Muscle of leg (tissue), 11 donors: ENCODE measurements around the gene CIAO3. TPM values are rescaled to one million over a fixed set of nuclear protein-coding genes. Genes with fewer than 3 reads are reported as not detected.

Experiments used
- DNase-seq: peaks from one replicate; pipeline ENCODE4 v3.0.0; 2013
- H3K27ac ChIP-seq: one replicate; pipeline ENCODE4 v1.5.1; 2013; ENCODE audit warnings: mild to moderate bottlenecking, low read length, control low read depth
- H3K27me3 ChIP-seq: one replicate; pipeline ENCODE4 v1.6.1; 2013; ENCODE audit warnings: low read length; ENCODE audit not compliant: control insufficient read depth, insufficient read depth
- H3K36me3 ChIP-seq: one replicate; pipeline ENCODE4 v1.6.1; 2013; ENCODE audit warnings: low read length; ENCODE audit not compliant: control insufficient read depth, insufficient read depth
- H3K4me1 ChIP-seq: one replicate; pipeline ENCODE4 v1.6.1; 2013; ENCODE audit warnings: low read length; ENCODE audit not compliant: control insufficient read depth, insufficient read depth
- H3K4me3 ChIP-seq: one replicate; pipeline ENCODE4 v1.5.1; 2013; ENCODE audit warnings: low read length, control low read depth
- H3K9me3 ChIP-seq: replicated peaks from 2 replicates; pipeline ENCODE4 v1.6.1; 2013; ENCODE audit warnings: low read depth, low read length; ENCODE audit not compliant: control insufficient read depth
- WGBS: methylation state at CpG from one replicate; pipeline ENCODE4 v1.1.5; 2013; ENCODE audit warnings: missing lambda C conversion rate; ENCODE audit not compliant: insufficient coverage; 5-methylcytosine and 5-hydroxymethylcytosine counted together
- polyA plus RNA-seq, 8 donors: library from polyadenylated mRNA; unstranded; fragments of 120-200 nt; gene quantifications; one replicate each; pipeline versions ENCODE4 v1.2.1 to v1.2.3, GENCODE V29; 2013; ENCODE audit warnings: inconsistent platforms in 1 of 8, low replicate concordance in 1 of 8; ENCODE audit not compliant: insufficient read length in 8 of 8, insufficient read depth in 1 of 8
- total RNA-seq: library from RNA; stranded (reverse); fragments of 120-200 nt; gene quantifications from one replicate; pipeline ENCODE4 v1.2.4, GENCODE V29; 2013

CIAO3 gene
- total and polyA plus RNA-seq, 9 donors: 14.3 to 19.6 (median 17.9) TPM

GRCh38 chr16:736936-737481 lies 3.8 kb downstream of the CIAO3 start:
- 91% methylated on average over 24 of the region's 29 CpGs for WGBS
- H3K36me3 ChIP-seq: peaks cover 63% of the 10 kb centered on the region
- no peak overlapping the region for H3K4me3 ChIP-seq
- no peaks in the 10 kb centered on the region for H3K9me3 ChIP-seq
- H3K27me3 ChIP-seq: no peaks in the 10 kb centered on the region
- no peak overlapping the region for H3K27ac ChIP-seq
- H3K4me1 ChIP-seq: peaks cover 14% of the 10 kb centered on the region
- no peak for DNase-seq

- H3K4me3 ChIP-seq: no peak overlapping the region
Observed at GRCh38 chr16:735982-736453, 4.8 kb downstream of the CIAO3 start.

GRCh38 chr16:734981-735881 lies 5.6 kb downstream of the CIAO3 start:
- Histone ChIP-seq H3K4me1 (peaks cover 8% of the 10 kb centered on the region), H3K27ac (no peak overlapping the region), H3K27me3 (no peaks in the 10 kb centered on the region), H3K36me3 (peaks cover 79% of the 10 kb centered on the region), H3K9me3 (no peaks in the 10 kb centered on the region), H3K4me3 (no peak overlapping the region)
- 89% methylated on average over 24 of the region's 25 CpGs for WGBS
- DNase-seq: no peak

More at GRCh38 chr16:735982-736453, 4.8 kb downstream of the CIAO3 start:
- H3K4me1 ChIP-seq: peaks cover 10% of the 10 kb centered on the region
- H3K9me3 ChIP-seq: no peaks in the 10 kb centered on the region
- H3K27me3 ChIP-seq: no peaks in the 10 kb centered on the region
- H3K27ac ChIP-seq: no peak overlapping the region
- H3K36me3 ChIP-seq: peaks cover 72% of the 10 kb centered on the region
- WGBS: 87% methylated on average over 13 of the region's 13 CpGs
- DNase-seq: no peak

- Histone ChIP-seq H3K27ac (no peak overlapping the region), H3K36me3 (peaks cover 81% of the 10 kb centered on the region), H3K4me3 (no peak overlapping the region), H3K4me1 (no peaks in the 10 kb centered on the region), H3K9me3 (no peaks in the 10 kb centered on the region), H3K27me3 (peaks cover 2% of the 10 kb centered on the region)
- WGBS: 92% methylated on average over 45 of the region's 49 CpGs
- no peak for DNase-seq
Observed at GRCh38 chr16:734208-734980, 6.4 kb downstream of the CIAO3 start.

DNA sequence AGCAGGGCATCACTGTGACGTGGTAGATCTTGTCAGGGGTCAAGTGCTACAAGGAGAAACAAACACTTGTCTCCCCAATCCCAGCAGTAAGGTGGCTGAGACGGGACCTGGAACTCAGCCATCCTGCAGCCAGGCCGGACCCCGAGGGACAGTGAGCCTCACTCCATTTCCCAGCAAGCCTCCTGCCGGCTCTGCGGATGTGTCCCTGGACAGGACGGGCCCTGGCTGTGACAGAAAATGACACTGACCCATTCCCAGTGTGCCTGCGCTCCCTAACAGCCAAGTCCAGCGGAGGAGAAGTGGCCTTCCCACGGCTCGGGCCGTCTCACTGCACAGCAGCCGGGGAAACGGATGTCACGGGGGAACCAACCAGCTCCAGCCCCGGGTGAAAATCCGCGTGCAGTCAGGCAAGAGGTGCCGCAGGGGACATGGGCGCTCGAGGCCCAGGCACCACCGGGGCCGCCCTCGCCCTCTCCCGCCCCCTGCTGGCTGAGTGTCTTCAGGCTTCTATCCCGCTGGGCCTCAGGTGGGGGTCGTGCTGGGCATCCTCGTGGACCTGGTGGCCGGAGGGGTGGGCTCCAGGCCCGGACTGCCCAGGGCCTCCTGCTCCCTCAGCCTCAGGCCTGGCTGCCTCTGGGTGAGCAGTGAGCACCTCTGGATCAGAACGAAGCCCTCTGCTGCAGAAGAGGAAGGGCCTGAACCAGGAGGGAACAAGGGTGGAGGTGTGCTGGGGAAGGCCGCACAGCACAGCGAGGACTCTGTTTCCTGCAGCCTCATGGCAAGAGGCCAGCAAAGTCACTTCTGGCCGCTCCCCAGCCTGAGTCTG lies 7.2 kb downstream of the CIAO3 start:
- WGBS: 72% methylated on average over 33 of the region's 34 CpGs
- H3K9me3 ChIP-seq: no peaks in the 10 kb centered on the region
- no peak for DNase-seq

GRCh38 chr16:732936-733335 lies 7.9 kb downstream of the CIAO3 start:
- peaks cover 75% of the 10 kb centered on the region for H3K36me3 ChIP-seq
- WGBS: 94% methylated on average over 11 of the region's 13 CpGs
- no peak for DNase-seq
- H3K27ac ChIP-seq: no peak overlapping the region
- H3K27me3 ChIP-seq: peaks cover 15% of the 10 kb centered on the region
- peaks cover 4% of the 10 kb centered on the region for H3K4me1 ChIP-seq
- no peaks in the 10 kb centered on the region for H3K9me3 ChIP-seq
- H3K4me3 ChIP-seq: no peak overlapping the region

More for the DNA sequence above, 7.2 kb downstream of the CIAO3 start:
- peaks cover 1% of the 10 kb centered on the region for H3K4me1 ChIP-seq
- peaks cover 10% of the 10 kb centered on the region for H3K27me3 ChIP-seq
- no peak overlapping the region for H3K4me3 ChIP-seq
- peaks cover 79% of the 10 kb centered on the region for H3K36me3 ChIP-seq
- no peak overlapping the region for H3K27ac ChIP-seq

GRCh38 chr16:732332-732731 lies 8.5 kb downstream of the CIAO3 start:
- H3K27ac ChIP-seq: no peak overlapping the region
- no peak for DNase-seq
- H3K9me3 ChIP-seq: no peaks in the 10 kb centered on the region
- 80% methylated on average over 9 of the region's 12 CpGs for whole genome bisulfite sequencing
- peaks cover 69% of the 10 kb centered on the region for H3K36me3 ChIP-seq
- peaks cover 10% of the 10 kb centered on the region for H3K4me1 ChIP-seq
- peaks cover 20% of the 10 kb centered on the region for H3K27me3 ChIP-seq
- H3K4me3 ChIP-seq: no peak overlapping the region

DNA sequence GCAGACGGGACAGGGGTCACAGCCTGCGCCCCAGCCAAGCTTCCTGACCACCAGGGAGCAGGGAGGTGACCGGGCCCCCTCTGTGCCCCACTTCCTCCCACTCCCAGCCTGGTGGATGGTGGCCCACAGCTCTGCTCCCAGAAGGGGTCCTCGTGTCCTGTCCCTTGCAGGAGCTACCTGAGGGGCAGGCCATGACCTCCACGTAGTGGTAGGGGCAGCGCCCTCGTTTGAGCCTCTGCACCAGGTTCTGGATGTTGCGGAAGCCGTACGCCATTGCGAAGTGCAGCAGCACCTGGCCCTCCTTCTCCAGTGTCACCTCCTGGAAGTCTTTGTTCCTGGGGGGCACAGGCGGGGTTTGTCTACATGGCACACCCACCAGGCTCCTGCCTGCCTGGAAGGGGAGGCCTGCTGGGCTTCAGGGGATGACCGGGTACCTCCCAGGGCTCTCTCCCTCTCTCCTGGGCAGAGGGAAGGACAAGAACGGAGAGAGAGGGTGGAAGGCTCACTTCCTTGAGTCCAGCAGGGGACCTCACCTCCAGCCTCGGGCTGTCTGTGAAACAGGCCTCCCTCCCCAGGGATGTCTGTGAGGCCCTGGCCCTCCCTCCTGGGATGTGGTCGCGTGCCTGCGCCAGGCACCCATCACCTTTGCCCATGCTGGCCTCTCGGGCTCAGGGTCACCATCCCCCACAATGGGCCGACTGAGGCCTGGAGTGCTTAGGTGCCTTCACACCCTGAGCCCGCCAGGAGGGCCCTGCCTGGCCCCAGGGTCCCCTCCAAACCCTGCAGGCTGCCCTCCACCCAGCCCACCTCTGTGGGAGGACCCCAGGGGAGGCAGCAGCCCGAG lies 9.9 kb downstream of the CIAO3 start:
- 83% methylated on average over 19 of the region's 22 CpGs for WGBS
- DNase-seq: peak; percentile 12
- peaks cover 33% of the 10 kb centered on the region for H3K27me3 ChIP-seq
- no peak overlapping the region for H3K27ac ChIP-seq
- peaks cover 18% of the 10 kb centered on the region for H3K4me1 ChIP-seq
- no peak overlapping the region for H3K4me3 ChIP-seq
- H3K36me3 ChIP-seq: peaks cover 55% of the 10 kb centered on the region
- H3K9me3 ChIP-seq: no peaks in the 10 kb centered on the region
